ENCODE measurements around the gene ANO2.

The ANO2 gene

GRCh38 chr12:5770727-5771126 is 174.3 kb downstream of the ANO2 start:
- TF ChIP-seq MYC (IDR thresholded peaks at IDR 0.05; ENCODE audit: low read depth, low read length) (no peak), POLR2A (IDR thresholded peaks at IDR 0.05; ENCODE audit: extremely low read depth, insufficient read length) (no peak)
- TF ChIP-seq, protein P1, sequence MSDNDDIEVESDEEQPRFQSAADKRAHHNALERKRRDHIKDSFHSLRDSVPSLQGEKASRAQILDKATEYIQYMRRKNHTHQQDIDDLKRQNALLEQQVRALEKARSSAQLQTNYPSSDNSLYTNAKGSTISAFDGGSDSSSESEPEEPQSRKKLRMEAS (IDR thresholded peaks at IDR 0.05; ENCODE audit: low read depth, low read length) = no peak
- TF ChIP-seq, protein P2, sequence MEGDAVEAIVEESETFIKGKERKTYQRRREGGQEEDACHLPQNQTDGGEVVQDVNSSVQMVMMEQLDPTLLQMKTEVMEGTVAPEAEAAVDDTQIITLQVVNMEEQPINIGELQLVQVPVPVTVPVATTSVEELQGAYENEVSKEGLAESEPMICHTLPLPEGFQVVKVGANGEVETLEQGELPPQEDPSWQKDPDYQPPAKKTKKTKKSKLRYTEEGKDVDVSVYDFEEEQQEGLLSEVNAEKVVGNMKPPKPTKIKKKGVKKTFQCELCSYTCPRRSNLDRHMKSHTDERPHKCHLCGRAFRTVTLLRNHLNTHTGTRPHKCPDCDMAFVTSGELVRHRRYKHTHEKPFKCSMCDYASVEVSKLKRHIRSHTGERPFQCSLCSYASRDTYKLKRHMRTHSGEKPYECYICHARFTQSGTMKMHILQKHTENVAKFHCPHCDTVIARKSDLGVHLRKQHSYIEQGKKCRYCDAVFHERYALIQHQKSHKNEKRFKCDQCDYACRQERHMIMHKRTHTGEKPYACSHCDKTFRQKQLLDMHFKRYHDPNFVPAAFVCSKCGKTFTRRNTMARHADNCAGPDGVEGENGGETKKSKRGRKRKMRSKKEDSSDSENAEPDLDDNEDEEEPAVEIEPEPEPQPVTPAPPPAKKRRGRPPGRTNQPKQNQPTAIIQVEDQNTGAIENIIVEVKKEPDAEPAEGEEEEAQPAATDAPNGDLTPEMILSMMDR (IDR thresholded peaks at IDR 0.05; ENCODE audit: low read depth, low read length) = no peak
- H3K4me3 ChIP-seq (ENCODE audit: low read depth, low read length) = no peak overlapping the region
- DNase-seq (ENCODE audit: low read depth) = no peak

- H3K4me3 ChIP-seq (ENCODE audit: low read depth, low read length) = no peak overlapping the region
- TF ChIP-seq POLR2A (IDR thresholded peaks at IDR 0.05; ENCODE audit: extremely low read depth, insufficient read length) (no peak), MYC (IDR thresholded peaks at IDR 0.05; ENCODE audit: low read depth, low read length) (no peak)
- TF ChIP-seq, protein P2 (IDR thresholded peaks at IDR 0.05; ENCODE audit: low read depth, low read length) = no peak
- TF ChIP-seq, protein P1 (IDR thresholded peaks at IDR 0.05; ENCODE audit: low read depth, low read length) = no peak
- no peak for DNase-seq (ENCODE audit: low read depth)
Observed at GRCh38 chr12:5768581-5769196, 176.4 kb downstream of the ANO2 start.

- DNase-seq (ENCODE audit: low read depth) = no peak
- TF ChIP-seq, protein P1 (IDR thresholded peaks at IDR 0.05; ENCODE audit: low read depth, low read length) = no peak
- TF ChIP-seq, protein P2 (IDR thresholded peaks at IDR 0.05; ENCODE audit: low read depth, low read length) = no peak
- TF ChIP-seq MYC (IDR thresholded peaks at IDR 0.05; ENCODE audit: low read depth, low read length) = no peak
- TF ChIP-seq POLR2A (IDR thresholded peaks at IDR 0.05; ENCODE audit: extremely low read depth, insufficient read length) = no peak
- H3K4me3 ChIP-seq (ENCODE audit: low read depth, low read length) = no peak overlapping the region
Observed at GRCh38 chr12:5768171-5768570, 176.9 kb downstream of the ANO2 start.

- TF ChIP-seq, protein P2 (IDR thresholded peaks at IDR 0.05; ENCODE audit: low read depth, low read length) = no peak
- TF ChIP-seq POLR2A (IDR thresholded peaks at IDR 0.05; ENCODE audit: extremely low read depth, insufficient read length) (no peak), MYC (IDR thresholded peaks at IDR 0.05; ENCODE audit: low read depth, low read length) (no peak)
- TF ChIP-seq, protein P1 (IDR thresholded peaks at IDR 0.05; ENCODE audit: low read depth, low read length) = no peak
- no peak for DNase-seq (ENCODE audit: low read depth)
- H3K4me3 ChIP-seq (ENCODE audit: low read depth, low read length) = no peak overlapping the region
Observed at GRCh38 chr12:5758347-5758746, 186.7 kb downstream of the ANO2 start.

GRCh38 chr12:5756338-5756842 is 188.7 kb downstream of the ANO2 start:
- TF ChIP-seq, protein P1 (IDR thresholded peaks at IDR 0.05; ENCODE audit: low read depth, low read length) = no peak
- TF ChIP-seq, protein P2 (IDR thresholded peaks at IDR 0.05; ENCODE audit: low read depth, low read length) = no peak
- no peak for TF ChIP-seq MYC (IDR thresholded peaks at IDR 0.05; ENCODE audit: low read depth, low read length)
- TF ChIP-seq POLR2A (IDR thresholded peaks at IDR 0.05; ENCODE audit: extremely low read depth, insufficient read length) = no peak
- no peak overlapping the region for H3K4me3 ChIP-seq (ENCODE audit: low read depth, low read length)

More at GRCh38 chr12:5756338-5756842, 188.7 kb downstream of the ANO2 start:
- DNase-seq (ENCODE audit: low read depth) = no peak

Data from NB4 (cell line).